Measurements from ENCODE around the gene R3HDM2.

GRCh38 chr12:57250541-57250940, 180.3 kb downstream of the R3HDM2 start:
- TF ChIP-seq CTCF (IDR thresholded peaks at IDR 0.05; ENCODE audit: low read depth, low read length, missing input control) (no peak), JUND (IDR thresholded peaks at IDR 0.05) (no peak), TAF1 (conservative IDR thresholded peaks at IDR 0.05) (no peak), YY1 (IDR thresholded peaks at IDR 0.05) (no peak), FOXA1 (IDR thresholded peaks at IDR 0.05) (no peak), MAX (IDR thresholded peaks at IDR 0.05) (no peak), ATF3 (IDR thresholded peaks at IDR 0.05) (no peak), RAD21 (IDR thresholded peaks at IDR 0.05) (no peak), SP1 (IDR thresholded peaks at IDR 0.05) (no peak)

Data from liver (tissue), 3 donors.